Measurements from ENCODE around the gene DUSP15. TPM values are rescaled to one million over a fixed set of nuclear protein-coding genes. Genes with fewer than 3 reads are reported as not detected.

DUSP15 gene
- total RNA-seq, 1 donor from 2014 or later, result 8.4 TPM

DNA sequence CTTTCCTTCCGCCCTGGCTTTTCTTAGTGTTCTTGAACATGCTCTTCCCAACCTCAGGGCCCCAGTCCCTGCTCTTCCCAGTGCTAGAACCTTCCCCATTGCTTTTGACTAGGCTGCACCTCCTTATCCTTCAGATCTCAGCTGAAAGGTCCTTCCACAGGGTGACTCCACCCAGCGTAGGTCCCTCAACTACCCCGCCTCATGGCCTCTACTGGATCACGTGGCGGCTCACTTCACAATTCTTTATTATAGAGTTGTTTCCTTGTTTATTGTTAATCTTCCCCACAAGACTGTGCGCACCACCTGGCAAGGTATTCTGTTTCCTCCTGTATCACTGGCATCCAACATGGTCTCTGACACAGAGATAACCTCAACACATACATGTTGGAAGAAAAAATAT lies 31.3 kb upstream of the DUSP15 start:
- peaks cover 8% of the 10 kb centered on the region for H3K27me3 Mint-ChIP-seq (ENCODE audit: low read depth)
- TF ChIP-seq CTCF (IDR thresholded peaks at IDR 0.05; ENCODE audit: unreplicated experiment), result no peak
- no peak overlapping the region for H3K27ac Mint-ChIP-seq
- DNase-seq (ENCODE audit: low spot score in 2 of 2, unreplicated experiment in 2 of 2), result no peak
- H3K9me3 Mint-ChIP-seq, result no peaks in the 10 kb centered on the region
- H3K4me3 Mint-ChIP-seq, result no peak overlapping the region
- no peaks in the 10 kb centered on the region for H3K36me3 Mint-ChIP-seq
- H3K4me1 Mint-ChIP-seq, result no peaks in the 10 kb centered on the region

DNA sequence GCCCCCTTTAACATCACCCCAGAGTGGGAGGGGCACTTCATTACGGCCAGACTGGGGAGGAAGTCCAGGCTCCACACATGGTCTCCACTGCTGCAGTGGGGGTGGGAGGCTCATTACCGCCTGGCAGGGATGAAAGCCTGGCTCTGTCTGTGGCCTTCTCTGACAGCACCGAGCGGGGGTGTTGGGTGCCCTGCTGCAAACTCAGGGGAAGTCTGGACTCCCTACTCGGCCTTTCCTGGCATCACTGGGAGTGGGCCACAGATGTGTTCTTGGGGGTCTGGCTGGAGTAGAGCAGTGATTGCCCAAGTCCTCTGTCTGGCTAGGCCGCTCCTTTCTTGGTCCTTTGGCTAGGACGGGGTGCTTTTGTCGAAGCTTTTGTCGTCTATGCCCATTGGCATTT lies 27.2 kb upstream of the DUSP15 start:
- no peak for TF ChIP-seq CTCF (IDR thresholded peaks at IDR 0.05; ENCODE audit: unreplicated experiment)
- peaks cover 12% of the 10 kb centered on the region for H3K27me3 Mint-ChIP-seq (ENCODE audit: low read depth)
- H3K27ac Mint-ChIP-seq, result no peak overlapping the region
- H3K9me3 Mint-ChIP-seq, result peaks cover 4% of the 10 kb centered on the region
- no peaks in the 10 kb centered on the region for H3K4me1 Mint-ChIP-seq
- no peak for DNase-seq (ENCODE audit: low spot score in 2 of 2, unreplicated experiment in 2 of 2)
- H3K36me3 Mint-ChIP-seq, result no peaks in the 10 kb centered on the region
- H3K4me3 Mint-ChIP-seq, result no peak overlapping the region

DNA sequence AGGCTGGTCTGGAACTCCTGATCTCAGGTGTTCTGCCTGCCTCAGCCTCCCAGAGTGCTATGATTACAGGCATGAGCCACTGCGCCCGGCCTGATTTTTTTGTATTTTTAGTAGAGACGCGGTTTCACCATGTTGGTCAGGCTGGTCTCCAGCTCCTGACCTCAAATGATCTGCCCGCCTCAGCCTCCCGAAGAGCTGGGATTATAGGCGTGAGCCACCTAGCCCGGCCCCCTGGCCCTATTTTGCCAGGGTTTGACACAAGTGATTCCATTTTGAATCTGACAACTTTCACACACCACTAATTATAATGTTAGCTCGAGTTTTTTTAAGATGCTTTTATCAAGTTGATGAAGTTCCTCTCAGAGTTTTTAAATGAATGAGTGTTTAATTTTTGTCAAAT lies 25.7 kb upstream of the DUSP15 start:
- Mint-ChIP-seq H3K27ac (no peak overlapping the region), H3K36me3 (no peaks in the 10 kb centered on the region), H3K27me3 (ENCODE audit: low read depth) (peaks cover 17% of the 10 kb centered on the region), H3K9me3 (peaks cover 4% of the 10 kb centered on the region), H3K4me1 (no peaks in the 10 kb centered on the region), H3K4me3 (no peak overlapping the region)
- no peak for TF ChIP-seq CTCF (IDR thresholded peaks at IDR 0.05; ENCODE audit: unreplicated experiment)
- DNase-seq (ENCODE audit: low spot score in 2 of 2, unreplicated experiment in 2 of 2), result no peak

DNA sequence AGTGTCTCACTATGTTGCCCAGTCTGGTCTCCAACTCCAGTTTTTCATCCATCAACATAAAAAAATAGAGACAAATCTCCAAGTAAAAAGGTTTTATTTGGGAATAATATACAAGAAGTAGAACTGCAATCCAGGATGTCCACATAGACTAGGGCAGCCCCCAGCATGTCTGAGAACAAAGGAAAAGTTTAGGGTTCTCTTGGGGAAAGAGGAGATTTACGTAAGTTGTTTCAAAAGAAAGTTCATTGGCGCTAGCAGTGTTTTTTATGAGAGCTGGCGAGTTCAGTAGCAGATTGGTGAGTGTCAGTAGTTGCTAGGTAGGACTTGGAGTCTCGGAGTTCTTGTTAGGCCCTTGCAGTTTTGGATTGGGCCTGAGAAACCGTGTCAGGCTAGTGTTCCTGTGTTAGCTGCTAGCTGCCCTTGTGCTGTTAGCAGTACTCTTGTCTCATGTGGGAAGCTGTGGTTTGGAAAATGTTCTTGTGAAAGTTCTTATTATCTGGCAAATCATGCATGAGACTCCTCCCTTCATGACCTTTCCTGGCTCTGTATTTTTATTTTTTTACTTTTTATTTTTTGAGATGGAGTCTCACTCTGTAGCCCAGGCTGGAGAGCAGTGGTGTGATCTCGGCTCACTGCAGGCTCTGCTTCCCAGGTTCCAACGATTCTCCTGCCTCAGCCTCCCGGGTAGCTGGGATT lies 24.8 kb upstream of the DUSP15 start:
- Mint-ChIP-seq H3K36me3 (no peaks in the 10 kb centered on the region), H3K27me3 (ENCODE audit: low read depth) (peaks cover 20% of the 10 kb centered on the region), H3K4me1 (no peaks in the 10 kb centered on the region), H3K9me3 (peaks cover 4% of the 10 kb centered on the region), H3K27ac (no peak overlapping the region), H3K4me3 (no peak overlapping the region)
- no peak for TF ChIP-seq CTCF (IDR thresholded peaks at IDR 0.05; ENCODE audit: unreplicated experiment)
- DNase-seq (ENCODE audit: low spot score in 2 of 2, unreplicated experiment in 2 of 2), result no peak

DNA sequence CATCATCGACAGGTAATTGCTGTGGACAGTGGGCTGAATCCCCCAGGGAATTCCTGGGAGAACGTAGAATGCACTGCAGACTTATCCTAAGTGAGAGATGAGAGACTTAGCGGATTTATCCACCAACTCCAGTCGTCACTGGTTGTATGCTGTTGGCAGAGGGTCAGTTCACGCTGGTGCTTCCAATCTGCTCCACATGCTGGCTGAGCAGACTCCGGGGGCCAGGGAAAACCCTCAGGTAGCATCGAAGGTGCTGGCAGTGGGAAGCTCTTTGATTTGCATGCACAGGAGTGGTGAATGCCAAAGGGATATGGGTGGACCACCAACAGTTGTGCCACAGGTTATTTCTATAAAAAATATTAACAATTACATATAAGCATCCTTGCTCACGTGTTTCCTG lies 20.3 kb upstream of the DUSP15 start:
- Mint-ChIP-seq H3K4me3 (no peak overlapping the region), H3K9me3 (peaks cover 4% of the 10 kb centered on the region), H3K27me3 (ENCODE audit: low read depth) (peaks cover 44% of the 10 kb centered on the region), H3K4me1 (no peaks in the 10 kb centered on the region), H3K36me3 (no peaks in the 10 kb centered on the region), H3K27ac (no peak overlapping the region)
- TF ChIP-seq CTCF (IDR thresholded peaks at IDR 0.05; ENCODE audit: unreplicated experiment), result no peak
- DNase-seq (ENCODE audit: low spot score in 2 of 2, unreplicated experiment in 2 of 2), result no peak

- no peak for TF ChIP-seq CTCF (IDR thresholded peaks at IDR 0.05; ENCODE audit: unreplicated experiment)
- DNase-seq (ENCODE audit: low spot score in 2 of 2, unreplicated experiment in 2 of 2), result no peak
- H3K27me3 Mint-ChIP-seq (ENCODE audit: low read depth), result peaks cover 30% of the 10 kb centered on the region
- peaks cover 4% of the 10 kb centered on the region for H3K4me1 Mint-ChIP-seq
- H3K4me3 Mint-ChIP-seq, result no peak overlapping the region
- H3K27ac Mint-ChIP-seq, result no peak overlapping the region
- H3K36me3 Mint-ChIP-seq, result no peaks in the 10 kb centered on the region
- peaks cover 3% of the 10 kb centered on the region for H3K9me3 Mint-ChIP-seq
Observed at GRCh38 chr20:31883829-31884228, 13.5 kb upstream of the DUSP15 start.

Data from mesothelial cell of epicardium (in vitro differentiated cells).